IPS-18a (cell line): ENCODE data around the gene GDF7.

ENCODE experiments used
- H3K27ac ChIP-seq: one replicate; pipeline ENCODE4 v1.5.1; 2013; ENCODE audit warnings: low read length
- H3K27me3 ChIP-seq: one replicate; pipeline ENCODE4 v1.6.1; 2013; ENCODE audit warnings: mild to moderate bottlenecking, low read length; ENCODE audit not compliant: control insufficient read depth, insufficient read depth
- H3K36me3 ChIP-seq: one replicate; pipeline ENCODE4 v1.6.1; 2013; ENCODE audit warnings: low read depth, low read length; ENCODE audit not compliant: control insufficient read depth
- H3K4me1 ChIP-seq: one replicate; pipeline ENCODE4 v1.6.1; 2013; ENCODE audit warnings: low read depth, low read length; ENCODE audit not compliant: control insufficient read depth
- H3K4me3 ChIP-seq: one replicate; pipeline ENCODE4 v1.5.1; 2013; ENCODE audit warnings: low read length
- H3K9ac ChIP-seq: one replicate; pipeline ENCODE4 v1.6.1; 2013; ENCODE audit warnings: mild to moderate bottlenecking, low read length, moderate library complexity
- H3K9me3 ChIP-seq: one replicate; pipeline ENCODE4 v1.6.1; 2013; ENCODE audit warnings: low read depth, low read length; ENCODE audit not compliant: control insufficient read depth

The GDF7 gene

GRCh38 chr2:20666304-20667150, at the start of gene GDF7:
Gene GDF7 (plus strand): TSS chr2:20667144. CDS start chr2:20667240, 96 bp downstream.
- H3K27me3 ChIP-seq = peaks cover 95% of the 10 kb centered on the region
- H3K9ac ChIP-seq = no peak within 1 kb of the TSS
- no peak within 1 kb of the TSS for H3K27ac ChIP-seq
- H3K4me3 ChIP-seq = peak within 1 kb of the TSS; percentile 69
- H3K4me1 ChIP-seq = peaks cover 14% of the 10 kb centered on the region
- no peaks in the 10 kb centered on the region for H3K9me3 ChIP-seq
- no peaks in the 10 kb centered on the region for H3K36me3 ChIP-seq

GRCh38 chr2:20617892-20618467, 49.0 kb upstream of the GDF7 start:
- H3K27me3 ChIP-seq = no peaks in the 10 kb centered on the region
- H3K27ac ChIP-seq = no peak overlapping the region
- no peak overlapping the region for H3K4me3 ChIP-seq
- H3K9ac ChIP-seq = no peak overlapping the region
- no peaks in the 10 kb centered on the region for H3K9me3 ChIP-seq
- no peaks in the 10 kb centered on the region for H3K36me3 ChIP-seq
- H3K4me1 ChIP-seq = peaks cover 19% of the 10 kb centered on the region

GRCh38 chr2:20618468-20618885, 48.5 kb upstream of the GDF7 start:
- H3K36me3 ChIP-seq = no peaks in the 10 kb centered on the region
- H3K4me3 ChIP-seq = no peak overlapping the region
- H3K4me1 ChIP-seq = peaks cover 19% of the 10 kb centered on the region
- no peaks in the 10 kb centered on the region for H3K27me3 ChIP-seq
- H3K27ac ChIP-seq = no peak overlapping the region
- H3K9me3 ChIP-seq = no peaks in the 10 kb centered on the region
- no peak overlapping the region for H3K9ac ChIP-seq

GRCh38 chr2:20618886-20619521, 47.9 kb upstream of the GDF7 start:
- Histone ChIP-seq H3K36me3 (no peaks in the 10 kb centered on the region), H3K4me1 (peaks cover 16% of the 10 kb centered on the region), H3K9ac (no peak overlapping the region), H3K9me3 (no peaks in the 10 kb centered on the region), H3K27me3 (no peaks in the 10 kb centered on the region), H3K4me3 (no peak overlapping the region), H3K27ac (no peak overlapping the region)

GRCh38 chr2:20619624-20620024, 47.3 kb upstream of the GDF7 start:
- Histone ChIP-seq H3K27ac (no peak overlapping the region), H3K4me1 (peaks cover 10% of the 10 kb centered on the region), H3K4me3 (no peak overlapping the region), H3K27me3 (no peaks in the 10 kb centered on the region), H3K9ac (no peak overlapping the region), H3K36me3 (no peaks in the 10 kb centered on the region), H3K9me3 (no peaks in the 10 kb centered on the region)

- Histone ChIP-seq H3K36me3 (no peaks in the 10 kb centered on the region), H3K9me3 (no peaks in the 10 kb centered on the region), H3K27ac (no peak overlapping the region), H3K4me3 (no peak overlapping the region), H3K4me1 (peaks cover 3% of the 10 kb centered on the region), H3K9ac (no peak overlapping the region), H3K27me3 (no peaks in the 10 kb centered on the region)
These were observed 46.7 kb upstream of the GDF7 start for GRCh38 chr2:20620271-20620681.

- no peak overlapping the region for H3K9ac ChIP-seq
- H3K9me3 ChIP-seq = no peaks in the 10 kb centered on the region
- no peak overlapping the region for H3K27ac ChIP-seq
- H3K27me3 ChIP-seq = no peaks in the 10 kb centered on the region
- no peak overlapping the region for H3K4me3 ChIP-seq
- no peaks in the 10 kb centered on the region for H3K36me3 ChIP-seq
- peaks cover 3% of the 10 kb centered on the region for H3K4me1 ChIP-seq
These were observed 46.1 kb upstream of the GDF7 start for GRCh38 chr2:20620696-20621365.

GRCh38 chr2:20621366-20622295, 45.3 kb upstream of the GDF7 start:
- Histone ChIP-seq H3K27me3 (no peaks in the 10 kb centered on the region), H3K9me3 (no peaks in the 10 kb centered on the region), H3K4me3 (no peak overlapping the region), H3K27ac (no peak overlapping the region), H3K9ac (no peak overlapping the region), H3K4me1 (peaks cover 3% of the 10 kb centered on the region), H3K36me3 (no peaks in the 10 kb centered on the region)

- Histone ChIP-seq H3K9me3 (no peaks in the 10 kb centered on the region), H3K27me3 (no peaks in the 10 kb centered on the region), H3K36me3 (no peaks in the 10 kb centered on the region), H3K9ac (no peak overlapping the region), H3K27ac (no peak overlapping the region), H3K4me3 (no peak overlapping the region), H3K4me1 (no peaks in the 10 kb centered on the region)
These were observed 44.7 kb upstream of the GDF7 start for GRCh38 chr2:20622296-20622686.

GRCh38 chr2:20622731-20623130, 44.2 kb upstream of the GDF7 start:
- Histone ChIP-seq H3K9me3 (no peaks in the 10 kb centered on the region), H3K4me1 (no peaks in the 10 kb centered on the region)

More at GRCh38 chr2:20622731-20623130, 44.2 kb upstream of the GDF7 start:
- Histone ChIP-seq H3K9ac (no peak overlapping the region), H3K27me3 (no peaks in the 10 kb centered on the region), H3K27ac (no peak overlapping the region), H3K36me3 (no peaks in the 10 kb centered on the region), H3K4me3 (no peak overlapping the region)
